ENCODE results near the gene CPE.

Gene CPE

DNA sequence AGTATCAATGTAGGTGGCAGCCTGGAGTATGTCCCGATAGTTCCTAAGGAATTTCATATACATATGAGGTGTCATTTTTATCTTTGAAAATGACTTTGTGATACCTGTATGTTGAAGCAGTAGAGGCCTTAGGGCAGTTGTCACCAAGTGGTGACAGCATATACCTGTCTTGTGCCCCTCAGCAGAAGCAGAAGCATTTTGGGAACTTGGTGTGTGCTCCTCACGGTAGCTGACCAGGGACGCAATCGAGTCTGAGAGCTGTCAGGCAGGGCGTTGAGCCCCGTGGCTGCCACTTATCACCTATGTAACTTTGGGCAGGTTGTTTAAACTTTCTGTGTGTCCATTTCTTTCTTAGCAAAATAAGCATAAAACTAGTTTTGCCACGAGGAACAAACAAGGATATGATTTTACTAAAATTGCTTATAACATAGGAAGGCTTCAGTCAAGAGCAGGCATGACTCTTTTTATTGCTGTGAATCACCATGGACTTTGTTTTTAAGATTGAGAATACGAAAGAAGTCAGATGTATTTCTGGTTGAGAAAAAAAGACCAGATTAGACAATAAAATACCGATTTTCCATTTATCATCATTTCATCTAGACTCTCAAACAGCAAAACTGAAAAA is 161.5 kb downstream of the CPE start:
- Mint-ChIP-seq H3K4me3 (no peak overlapping the region), H3K36me3 (ENCODE audit: low read depth) (no peaks in the 10 kb centered on the region)

DNA sequence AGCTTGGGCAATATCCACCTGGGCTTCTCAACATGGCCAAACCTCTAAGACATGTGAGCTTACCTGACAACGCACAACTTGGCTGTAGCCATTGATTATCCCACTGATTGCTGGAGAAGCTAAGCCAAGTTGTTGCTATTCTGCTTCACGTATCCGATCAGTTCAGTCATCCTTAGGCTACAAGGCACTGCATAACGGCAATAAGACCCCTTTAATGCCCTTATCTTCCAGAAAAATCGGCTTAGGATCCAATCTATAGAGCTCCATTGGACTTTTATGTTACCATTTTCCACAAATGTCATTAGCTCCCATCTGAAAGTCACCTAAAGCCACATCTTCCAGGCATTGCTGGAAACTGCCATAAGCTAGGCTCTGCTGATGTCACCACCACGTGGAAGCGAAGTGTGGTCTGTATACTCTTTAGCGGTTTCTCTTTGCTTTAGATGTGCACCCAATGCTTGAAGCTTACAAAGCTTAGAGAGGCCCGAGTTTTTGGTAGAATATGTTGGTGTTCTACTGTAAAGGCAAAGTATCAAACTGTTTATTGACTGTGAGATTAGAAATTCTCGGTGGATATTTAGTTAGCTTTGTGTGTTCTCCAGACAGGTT is 163.1 kb downstream of the CPE start:
- Mint-ChIP-seq H3K36me3 (ENCODE audit: low read depth) (no peaks in the 10 kb centered on the region), H3K4me1 (peaks cover 4% of the 10 kb centered on the region), H3K4me3 (no peak overlapping the region), H3K27me3 (ENCODE audit: low read depth, poor library complexity) (peaks cover 3% of the 10 kb centered on the region), H3K27ac (no peak overlapping the region), H3K9me3 (no peaks in the 10 kb centered on the region)
- TF ChIP-seq, protein P1, sequence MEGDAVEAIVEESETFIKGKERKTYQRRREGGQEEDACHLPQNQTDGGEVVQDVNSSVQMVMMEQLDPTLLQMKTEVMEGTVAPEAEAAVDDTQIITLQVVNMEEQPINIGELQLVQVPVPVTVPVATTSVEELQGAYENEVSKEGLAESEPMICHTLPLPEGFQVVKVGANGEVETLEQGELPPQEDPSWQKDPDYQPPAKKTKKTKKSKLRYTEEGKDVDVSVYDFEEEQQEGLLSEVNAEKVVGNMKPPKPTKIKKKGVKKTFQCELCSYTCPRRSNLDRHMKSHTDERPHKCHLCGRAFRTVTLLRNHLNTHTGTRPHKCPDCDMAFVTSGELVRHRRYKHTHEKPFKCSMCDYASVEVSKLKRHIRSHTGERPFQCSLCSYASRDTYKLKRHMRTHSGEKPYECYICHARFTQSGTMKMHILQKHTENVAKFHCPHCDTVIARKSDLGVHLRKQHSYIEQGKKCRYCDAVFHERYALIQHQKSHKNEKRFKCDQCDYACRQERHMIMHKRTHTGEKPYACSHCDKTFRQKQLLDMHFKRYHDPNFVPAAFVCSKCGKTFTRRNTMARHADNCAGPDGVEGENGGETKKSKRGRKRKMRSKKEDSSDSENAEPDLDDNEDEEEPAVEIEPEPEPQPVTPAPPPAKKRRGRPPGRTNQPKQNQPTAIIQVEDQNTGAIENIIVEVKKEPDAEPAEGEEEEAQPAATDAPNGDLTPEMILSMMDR (IDR thresholded peaks at IDR 0.05), result no peak
- no peak for DNase-seq

More for the DNA sequence above, 161.5 kb downstream of the CPE start:
- no peaks in the 10 kb centered on the region for H3K9me3 Mint-ChIP-seq
- TF ChIP-seq, protein P1 (IDR thresholded peaks at IDR 0.05), result no peak
- peaks cover 3% of the 10 kb centered on the region for H3K27me3 Mint-ChIP-seq (ENCODE audit: low read depth, poor library complexity)
- peaks cover 4% of the 10 kb centered on the region for H3K4me1 Mint-ChIP-seq
- H3K27ac Mint-ChIP-seq, result no peak overlapping the region
- DNase-seq, result no peak

DNA sequence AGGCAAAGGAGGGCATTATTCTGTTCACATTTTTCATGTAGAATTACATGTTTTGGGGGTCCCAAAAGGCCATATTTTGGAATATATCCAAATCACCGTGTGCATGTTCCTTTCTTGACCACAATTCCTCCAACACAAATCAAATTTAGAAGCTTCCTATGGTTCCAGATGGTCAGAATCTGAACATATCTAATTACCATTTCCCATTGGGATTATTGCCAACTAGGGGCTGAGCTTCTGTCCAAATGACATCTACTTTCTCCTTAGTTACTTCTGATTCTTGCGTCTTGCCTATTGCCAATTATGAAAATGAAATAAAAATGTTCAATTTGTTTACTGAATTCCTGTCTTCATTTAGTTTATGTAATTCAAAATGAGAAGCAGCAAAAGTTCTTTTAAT is 163.7 kb downstream of the CPE start:
- no peak overlapping the region for H3K4me3 Mint-ChIP-seq
- H3K27me3 Mint-ChIP-seq (ENCODE audit: low read depth, poor library complexity), result peaks cover 7% of the 10 kb centered on the region
- H3K4me1 Mint-ChIP-seq, result peaks cover 4% of the 10 kb centered on the region
- no peaks in the 10 kb centered on the region for H3K9me3 Mint-ChIP-seq
- H3K27ac Mint-ChIP-seq, result no peak overlapping the region
- TF ChIP-seq, protein P1 (IDR thresholded peaks at IDR 0.05), result no peak
- DNase-seq, result no peak
- H3K36me3 Mint-ChIP-seq (ENCODE audit: low read depth), result no peaks in the 10 kb centered on the region
